NCI-H1105 (cell line): Measurements from ENCODE around the gene FOXP2.

Experiments
- DNase-seq: peaks from one replicate; lab custom pipeline; 2025; lab: John Stamatoyannopoulos, UW

Gene FOXP2

DNA sequence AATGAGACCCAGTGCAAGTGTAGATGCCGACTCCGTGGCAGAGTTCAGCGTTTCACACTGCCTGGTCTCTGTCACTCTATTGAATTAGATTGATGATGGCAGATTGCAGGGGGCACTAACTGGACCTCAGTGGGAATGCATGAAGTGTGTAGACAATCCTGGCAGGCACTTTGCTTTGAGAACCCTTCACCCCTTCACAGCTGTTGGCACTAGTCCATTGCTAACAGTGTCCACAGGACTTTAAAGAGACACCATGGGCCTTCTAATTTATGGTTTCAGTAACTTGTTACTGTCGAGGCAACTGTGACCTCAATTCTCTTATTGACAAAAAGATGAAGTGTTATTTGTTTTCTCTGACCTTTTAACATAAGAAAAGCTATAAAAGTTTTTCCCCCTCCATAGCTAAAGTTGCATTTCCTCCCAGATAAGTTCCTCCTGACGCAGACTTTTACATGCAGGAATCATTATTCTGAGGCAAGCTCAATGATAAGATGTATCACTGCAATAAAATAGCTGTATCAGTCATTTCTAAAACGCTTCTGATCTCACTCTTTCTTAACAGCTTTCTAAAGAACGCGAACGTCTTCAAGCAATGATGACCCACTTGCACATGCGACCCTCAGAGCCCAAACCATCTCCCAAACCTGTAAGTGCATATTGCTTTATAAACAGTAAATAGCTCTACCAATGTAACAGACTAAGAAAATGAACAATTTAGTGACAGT is 238.9 kb downstream of the FOXP2 start:
- DNase-seq = no peak

DNA sequence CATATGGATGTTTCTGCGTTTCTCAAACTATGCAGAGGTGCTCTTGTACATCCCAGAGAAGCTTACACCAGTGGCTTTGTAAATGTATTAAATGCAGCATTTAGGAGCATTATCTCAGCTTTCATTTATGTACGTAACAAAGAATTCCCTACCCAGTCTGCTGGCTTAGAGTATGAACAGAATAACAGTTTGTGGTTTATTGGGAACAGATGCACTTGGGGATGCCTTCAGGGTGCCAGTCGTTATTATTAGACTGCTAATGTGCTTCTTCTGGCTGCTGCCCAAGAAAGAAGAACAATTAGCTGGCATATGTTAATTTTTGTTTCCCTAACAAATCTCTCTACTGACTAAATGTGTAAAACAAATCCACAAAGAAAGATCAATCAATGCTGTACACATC is 241.9 kb downstream of the FOXP2 start:
- peak; percentile 73 for DNase-seq

GRCh38 chr7:114657279-114657678 is 242.7 kb downstream of the FOXP2 start:
- DNase-seq = no peak

GRCh38 chr7:114658216-114658615 is 243.6 kb downstream of the FOXP2 start:
- no peak for DNase-seq

GRCh38 chr7:114659409-114660125 is 245.0 kb downstream of the FOXP2 start:
- DNase-seq = no peak

GRCh38 chr7:114660126-114660486 is 245.5 kb downstream of the FOXP2 start:
- peak; percentile 86 for DNase-seq

DNA sequence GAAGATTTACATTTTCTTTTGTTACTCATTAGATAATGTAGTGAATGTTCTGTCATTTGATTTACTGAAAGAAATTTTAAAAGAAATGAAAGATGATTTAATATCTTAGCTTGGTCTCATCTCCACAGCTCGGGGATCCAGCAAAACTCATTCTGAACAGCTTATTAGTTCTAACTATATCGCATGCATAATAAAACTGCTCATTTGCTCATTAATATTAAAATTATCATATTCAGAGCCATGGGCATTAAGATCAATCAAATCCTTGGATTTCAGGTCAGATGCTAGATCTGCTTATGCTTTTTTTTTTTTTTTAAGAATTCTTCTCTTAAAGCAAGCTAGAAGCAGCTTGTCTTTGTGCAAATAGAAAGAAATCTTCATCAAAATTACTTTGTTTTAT is 246.1 kb downstream of the FOXP2 start:
- no peak for DNase-seq

DNA sequence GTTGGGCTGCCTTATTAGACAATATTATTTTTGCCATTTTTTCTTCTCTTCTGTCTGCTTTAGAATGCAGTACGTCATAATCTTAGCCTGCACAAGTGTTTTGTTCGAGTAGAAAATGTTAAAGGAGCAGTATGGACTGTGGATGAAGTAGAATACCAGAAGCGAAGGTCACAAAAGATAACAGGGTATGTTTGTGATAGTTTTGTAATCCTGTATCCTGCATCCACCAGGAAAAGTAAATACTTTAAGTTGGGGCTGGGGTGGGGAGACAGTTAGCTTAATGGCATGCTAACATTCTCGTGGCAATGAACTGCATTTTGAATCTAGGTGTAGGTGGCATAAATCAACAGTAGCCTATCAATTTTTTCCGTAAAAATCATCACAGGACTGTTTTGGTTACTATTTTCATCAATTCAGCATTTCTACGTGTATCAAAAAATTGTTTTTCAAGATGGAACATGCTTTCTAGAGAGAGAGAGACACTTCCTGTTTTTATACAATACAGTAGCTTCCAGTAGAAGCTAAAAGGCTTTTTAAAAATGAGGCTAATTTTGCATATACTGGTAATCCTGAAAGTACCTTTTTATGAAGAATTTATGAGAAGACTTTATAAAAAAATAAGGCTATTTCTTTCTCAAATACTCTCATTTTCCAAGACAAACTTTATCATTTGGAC is 247.5 kb downstream of the FOXP2 start:
- no peak for DNase-seq

GRCh38 chr7:114663502-114663901 is 248.9 kb downstream of the FOXP2 start:
- DNase-seq = peak; percentile 34

DNA sequence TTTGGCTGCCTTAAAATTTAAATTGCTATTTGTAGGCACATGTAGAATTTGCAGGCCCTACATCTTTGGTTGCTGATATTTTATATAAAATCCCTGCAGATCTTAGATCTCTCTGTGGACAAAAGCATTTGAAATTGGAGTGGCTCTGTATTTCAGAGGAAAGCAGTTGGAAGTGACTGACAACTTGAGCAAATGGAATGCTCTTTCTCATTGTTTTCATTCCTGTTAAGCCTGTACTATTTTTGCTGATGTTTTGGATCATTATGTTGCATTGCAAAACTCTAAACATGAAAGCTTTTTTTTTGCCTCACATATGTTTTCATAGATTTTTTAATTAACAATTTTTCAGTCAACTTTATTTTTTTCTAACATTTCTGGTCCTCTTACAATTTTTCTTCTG is 256.1 kb downstream of the FOXP2 start:
- DNase-seq = no peak

DNA sequence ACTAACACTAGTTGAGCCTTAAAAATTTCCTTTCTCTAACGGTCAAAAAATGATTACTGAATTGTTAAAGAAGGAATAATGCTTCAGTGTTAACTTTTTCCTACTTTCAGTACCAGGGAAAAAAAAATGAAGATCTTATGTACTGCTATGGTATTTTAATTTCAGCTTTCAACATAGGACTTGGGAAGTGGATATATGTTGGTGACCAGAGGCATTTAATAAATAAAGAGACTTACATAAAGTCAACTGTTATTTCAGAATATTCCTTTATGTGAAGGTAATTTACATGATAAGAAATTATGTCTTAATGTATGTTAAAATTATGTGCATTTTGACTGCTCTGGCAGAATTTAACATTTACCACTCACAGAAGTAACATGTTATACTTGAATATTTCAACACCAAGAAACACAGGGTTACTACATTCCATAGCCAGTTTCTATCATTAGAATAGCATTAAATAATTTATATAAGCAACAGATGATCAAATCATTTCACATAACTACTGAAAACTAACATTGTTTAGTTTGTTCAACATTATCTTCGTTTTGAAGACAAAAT is 257.0 kb downstream of the FOXP2 start:
- no peak for DNase-seq

- DNase-seq = no peak
Measured at GRCh38 chr7:114678116-114678515, 263.5 kb downstream of the FOXP2 start.

GRCh38 chr7:114687238-114687637 is 272.6 kb downstream of the FOXP2 start:
- DNase-seq = no peak

- no peak for DNase-seq
Measured at GRCh38 chr7:114688443-114689055, 273.9 kb downstream of the FOXP2 start.

GRCh38 chr7:114689406-114689805 is 274.8 kb downstream of the FOXP2 start:
- no peak for DNase-seq

GRCh38 chr7:114691605-114692004 is 277.0 kb downstream of the FOXP2 start:
- DNase-seq = no peak

DNA sequence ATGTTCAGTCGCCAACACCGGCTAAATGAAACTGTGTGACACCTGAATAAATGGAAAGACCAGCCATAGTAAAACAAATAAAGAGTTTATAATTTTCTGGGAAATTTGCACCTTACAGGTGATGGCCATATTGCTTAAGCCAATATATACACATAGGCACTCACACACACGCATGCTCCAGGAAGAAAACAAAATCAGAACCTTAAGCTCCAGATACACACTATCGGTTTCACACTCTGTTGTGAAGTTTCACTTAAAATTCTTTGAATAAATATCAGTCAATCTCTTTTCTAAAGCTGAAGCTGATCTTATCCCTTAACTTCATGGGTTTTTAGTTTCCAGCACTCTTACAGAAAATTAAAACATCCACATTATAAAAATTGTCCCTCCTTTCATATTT is 280.6 kb downstream of the FOXP2 start:
- DNase-seq = no peak

DNA sequence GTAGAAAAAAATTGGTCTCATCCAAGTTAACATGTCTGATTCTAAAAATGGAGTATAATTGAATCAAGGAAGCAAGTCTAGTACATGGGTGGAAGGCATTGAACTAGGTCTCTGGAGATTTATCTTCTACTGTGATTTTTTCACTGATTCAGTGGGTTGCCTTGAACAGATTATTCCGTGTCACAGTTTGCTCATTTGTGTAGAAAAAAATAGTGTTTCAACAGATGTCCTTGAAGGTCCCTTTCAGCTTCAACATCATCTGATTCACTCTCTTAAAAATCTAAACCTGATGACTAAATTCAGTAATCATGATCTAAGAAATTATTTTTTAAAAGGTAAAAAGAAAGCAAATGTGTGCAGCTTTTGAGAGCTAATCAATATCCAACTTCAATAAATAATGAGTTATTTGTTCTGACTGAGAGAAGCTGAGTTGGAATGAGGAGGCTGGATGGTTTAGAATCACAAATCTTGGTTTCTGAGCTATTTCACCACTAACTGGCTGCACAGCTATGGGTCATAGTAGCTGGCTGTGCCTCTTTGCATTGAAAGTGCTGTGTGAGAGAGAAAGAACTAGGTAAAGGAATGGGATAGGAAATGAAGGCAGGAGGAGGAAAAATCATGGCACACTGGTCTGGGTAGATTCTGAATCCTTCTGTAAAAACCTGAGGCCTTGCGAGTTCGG is 285.8 kb downstream of the FOXP2 start:
- DNase-seq = no peak

- DNase-seq = no peak
Measured at GRCh38 chr7:114703677-114704076, 289.1 kb downstream of the FOXP2 start.

GRCh38 chr7:114708646-114709045 is 294.0 kb downstream of the FOXP2 start:
- DNase-seq = no peak

DNA sequence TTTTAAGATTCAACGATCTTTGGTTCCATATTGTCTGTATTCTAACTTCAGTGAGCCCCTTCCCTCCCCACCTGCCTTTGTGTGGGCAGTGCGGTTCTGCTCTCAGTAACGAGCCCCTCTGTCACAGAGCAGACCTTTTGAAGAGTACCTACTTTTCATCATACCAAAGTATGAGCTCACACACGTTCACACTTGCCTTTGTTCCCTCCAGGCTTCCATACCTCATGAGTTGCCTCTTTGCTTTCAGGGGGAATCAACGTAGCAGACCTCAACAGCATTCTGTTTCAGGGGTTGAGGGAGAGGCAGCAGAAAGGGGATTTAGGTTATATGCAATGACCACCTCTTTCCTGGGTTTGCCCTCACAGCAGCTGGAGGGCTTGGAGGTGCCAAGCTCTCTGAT is 295.9 kb downstream of the FOXP2 start:
- DNase-seq = no peak

DNA sequence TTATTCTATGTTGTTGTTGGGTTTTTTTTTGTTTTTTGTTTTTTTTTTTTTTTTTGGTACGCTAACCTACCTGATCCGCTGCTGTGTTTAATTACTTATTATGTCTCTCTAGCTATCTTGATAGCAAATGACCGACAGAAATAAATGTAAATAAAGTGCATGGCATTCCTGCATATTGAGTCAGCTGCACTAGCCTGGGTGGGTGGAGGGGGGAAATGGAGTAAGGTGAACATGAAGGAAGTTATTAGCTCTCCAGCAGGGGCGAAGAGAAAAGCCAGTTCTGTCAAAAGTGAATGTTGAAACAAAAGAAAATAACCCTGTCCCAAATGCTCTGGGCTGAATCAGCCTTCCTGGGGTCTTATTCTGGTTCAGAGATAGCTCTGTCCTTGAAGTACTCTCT is 296.6 kb downstream of the FOXP2 start:
- no peak for DNase-seq
